Measurements from ENCODE around the gene CCL7.

DNA sequence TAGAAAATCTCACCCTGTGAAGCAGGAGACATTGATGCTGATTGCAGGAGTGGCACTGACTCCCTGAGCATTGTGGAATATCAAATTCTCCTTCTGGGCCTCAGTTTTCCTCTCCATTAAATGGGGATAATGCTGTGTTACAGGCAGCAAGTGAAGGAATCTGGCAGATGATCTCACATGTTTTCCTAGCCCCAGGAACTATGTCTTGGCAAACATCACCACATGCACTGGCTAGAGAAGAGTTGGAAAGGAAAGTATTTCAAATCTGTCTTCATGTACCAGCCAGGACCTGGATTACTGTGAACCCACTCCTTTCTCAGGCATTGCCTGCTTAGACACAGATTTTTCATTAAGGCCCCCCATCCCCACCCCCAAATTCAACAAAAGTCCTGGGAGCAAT is 35.6 kb downstream of the CCL7 start:
- no peak for TF ChIP-seq POLR2A (IDR thresholded peaks at IDR 0.05)
- TF ChIP-seq, protein P1, sequence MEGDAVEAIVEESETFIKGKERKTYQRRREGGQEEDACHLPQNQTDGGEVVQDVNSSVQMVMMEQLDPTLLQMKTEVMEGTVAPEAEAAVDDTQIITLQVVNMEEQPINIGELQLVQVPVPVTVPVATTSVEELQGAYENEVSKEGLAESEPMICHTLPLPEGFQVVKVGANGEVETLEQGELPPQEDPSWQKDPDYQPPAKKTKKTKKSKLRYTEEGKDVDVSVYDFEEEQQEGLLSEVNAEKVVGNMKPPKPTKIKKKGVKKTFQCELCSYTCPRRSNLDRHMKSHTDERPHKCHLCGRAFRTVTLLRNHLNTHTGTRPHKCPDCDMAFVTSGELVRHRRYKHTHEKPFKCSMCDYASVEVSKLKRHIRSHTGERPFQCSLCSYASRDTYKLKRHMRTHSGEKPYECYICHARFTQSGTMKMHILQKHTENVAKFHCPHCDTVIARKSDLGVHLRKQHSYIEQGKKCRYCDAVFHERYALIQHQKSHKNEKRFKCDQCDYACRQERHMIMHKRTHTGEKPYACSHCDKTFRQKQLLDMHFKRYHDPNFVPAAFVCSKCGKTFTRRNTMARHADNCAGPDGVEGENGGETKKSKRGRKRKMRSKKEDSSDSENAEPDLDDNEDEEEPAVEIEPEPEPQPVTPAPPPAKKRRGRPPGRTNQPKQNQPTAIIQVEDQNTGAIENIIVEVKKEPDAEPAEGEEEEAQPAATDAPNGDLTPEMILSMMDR (IDR thresholded peaks at IDR 0.05): no peak
